AG04450 (cell line): Measurements from ENCODE around the gene WDFY2. TPM values are rescaled to one million over a fixed set of nuclear protein-coding genes. Genes with fewer than 3 reads are reported as not detected.

ENCODE experiments used
- CTCF ChIA-PET: fragments of 300-600, 350-600 bp; formaldehyde crosslinking; extraction: SDS; loops from one replicate; lab custom pipeline; 2022; ENCODE audit warnings: antibody characterized with exemption, inconsistent platforms; lab: Charles Lee
- POLR2A ChIA-PET: fragments of 350-600 bp; formaldehyde crosslinking; extraction: SDS; loops from one replicate; lab custom pipeline; 2021; ENCODE audit warnings: antibody characterized with exemption, inconsistent platforms; lab: Yijun Ruan, JAX
- DNase-seq: peaks from one replicate; pipeline ENCODE4 v3.0.0-alpha.2; 2011; ENCODE audit warnings: low read depth, low spot score
- H3K27ac ChIP-seq: one replicate; pipeline ENCODE4 v1.5.1; 2012; ENCODE audit warnings: low read depth, low read length, control low read depth
- H3K27me3 ChIP-seq: one replicate; pipeline ENCODE4 v1.6.0; 2012; ENCODE audit warnings: low read length; ENCODE audit not compliant: control insufficient read depth, insufficient read depth
- H3K4me3 ChIP-seq: 2 replicates; pipeline ENCODE4 v1.5.1; 2011; ENCODE audit warnings: mild to moderate bottlenecking, low read depth, low read length, control low read depth
- H3K9me3 ChIP-seq: 2 replicates; pipeline ENCODE4 v1.5.1; 2012; ENCODE audit warnings: low read length; ENCODE audit not compliant: control insufficient read depth, insufficient read depth
- polyA plus RNA-seq: library from polyadenylated mRNA; depleted of rRNA; stranded (reverse); fragments of >200 nt; gene quantifications from 2 replicates; pipeline ENCODE4 v1.2.3, GENCODE V29; 2011
- TF ChIP-seq, protein P1 (sequence below): IDR thresholded peaks from 2 replicates; pipeline ENCODE4 v1.5.1; 2011; ENCODE audit warnings: low read depth, low read length, control low read depth, inconsistent platforms

WDFY2 gene
- polyA plus RNA-seq, 1 experiment = 6.3 TPM

GRCh38 chr13:51776179-51776578 lies 191.9 kb downstream of the WDFY2 start:
- peaks cover 2% of the 10 kb centered on the region for H3K27me3 ChIP-seq
- DNase-seq = no peak
- no peak overlapping the region for H3K27ac ChIP-seq
- H3K4me3 ChIP-seq = no peak overlapping the region
- ChIA-PET CTCF (no interaction called here), POLR2A (no interaction called here)
- TF ChIP-seq, protein P1, sequence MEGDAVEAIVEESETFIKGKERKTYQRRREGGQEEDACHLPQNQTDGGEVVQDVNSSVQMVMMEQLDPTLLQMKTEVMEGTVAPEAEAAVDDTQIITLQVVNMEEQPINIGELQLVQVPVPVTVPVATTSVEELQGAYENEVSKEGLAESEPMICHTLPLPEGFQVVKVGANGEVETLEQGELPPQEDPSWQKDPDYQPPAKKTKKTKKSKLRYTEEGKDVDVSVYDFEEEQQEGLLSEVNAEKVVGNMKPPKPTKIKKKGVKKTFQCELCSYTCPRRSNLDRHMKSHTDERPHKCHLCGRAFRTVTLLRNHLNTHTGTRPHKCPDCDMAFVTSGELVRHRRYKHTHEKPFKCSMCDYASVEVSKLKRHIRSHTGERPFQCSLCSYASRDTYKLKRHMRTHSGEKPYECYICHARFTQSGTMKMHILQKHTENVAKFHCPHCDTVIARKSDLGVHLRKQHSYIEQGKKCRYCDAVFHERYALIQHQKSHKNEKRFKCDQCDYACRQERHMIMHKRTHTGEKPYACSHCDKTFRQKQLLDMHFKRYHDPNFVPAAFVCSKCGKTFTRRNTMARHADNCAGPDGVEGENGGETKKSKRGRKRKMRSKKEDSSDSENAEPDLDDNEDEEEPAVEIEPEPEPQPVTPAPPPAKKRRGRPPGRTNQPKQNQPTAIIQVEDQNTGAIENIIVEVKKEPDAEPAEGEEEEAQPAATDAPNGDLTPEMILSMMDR = no peak
- H3K9me3 ChIP-seq = no peaks in the 10 kb centered on the region

DNA sequence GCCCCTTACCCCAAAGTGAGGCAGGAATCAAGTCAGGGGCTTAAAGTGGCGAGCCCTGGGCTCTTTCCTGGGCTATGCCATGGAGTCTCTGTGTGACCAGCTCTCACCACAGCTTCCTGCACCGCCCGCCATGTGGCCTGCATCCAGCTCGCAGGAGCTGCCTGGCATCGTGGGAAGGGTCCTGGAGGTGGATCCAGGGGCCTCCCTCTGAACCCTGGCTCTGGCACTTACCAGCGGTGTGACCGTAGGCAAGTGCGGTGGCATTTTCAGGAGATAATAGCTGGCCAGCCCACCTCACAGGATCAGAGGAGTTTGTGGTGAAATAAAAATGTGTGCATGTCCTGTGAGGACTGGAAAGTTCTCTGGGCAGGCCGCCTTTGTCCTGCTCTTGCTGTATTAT lies 193.7 kb downstream of the WDFY2 start:
- Histone ChIP-seq H3K9me3 (no peaks in the 10 kb centered on the region), H3K27ac (no peak overlapping the region), H3K4me3 (no peak overlapping the region), H3K27me3 (peaks cover 2% of the 10 kb centered on the region)
- TF ChIP-seq, protein P1 = no peak
- no peak for DNase-seq
- CTCF ChIA-PET = no interaction called here
- POLR2A ChIA-PET = no interaction called here

DNA sequence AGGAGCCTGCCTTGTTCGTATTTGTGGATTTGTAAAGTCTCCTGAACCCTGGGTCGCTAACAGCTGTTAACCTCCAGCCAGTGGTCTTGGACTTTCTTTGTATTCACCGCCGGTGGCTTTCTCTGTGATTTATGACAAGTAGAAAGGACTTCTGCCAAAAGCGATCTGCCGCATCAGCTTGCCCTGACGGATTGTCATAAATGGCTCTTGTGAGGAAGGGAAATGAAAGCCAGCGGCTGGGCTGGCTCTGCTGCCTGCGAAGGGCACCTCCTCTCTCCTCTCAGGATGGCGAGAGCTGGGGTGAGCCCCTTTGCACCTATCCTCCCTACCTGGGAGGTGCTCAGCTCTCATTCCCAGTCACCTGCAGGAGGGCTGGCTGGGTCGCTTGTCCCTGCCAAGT lies 194.1 kb downstream of the WDFY2 start:
- Histone ChIP-seq H3K9me3 (no peaks in the 10 kb centered on the region), H3K4me3 (no peak overlapping the region), H3K27me3 (peaks cover 2% of the 10 kb centered on the region), H3K27ac (no peak overlapping the region)
- TF ChIP-seq, protein P1 = no peak
- no peak for DNase-seq
- CTCF ChIA-PET = no interaction called here
- POLR2A ChIA-PET = no interaction called here

GRCh38 chr13:51780099-51780498 lies 195.8 kb downstream of the WDFY2 start:
- Histone ChIP-seq H3K27ac (no peak overlapping the region), H3K4me3 (no peak overlapping the region), H3K9me3 (no peaks in the 10 kb centered on the region), H3K27me3 (peaks cover 2% of the 10 kb centered on the region)
- DNase-seq = no peak
- TF ChIP-seq, protein P1 = no peak
- POLR2A ChIA-PET = interaction anchor here (2.0 kb wide), 1 partner anchor 327 kb away, joined by 6 read pairs; the partner anchor contains the start of gene INTS6
- CTCF ChIA-PET = interaction anchor here (1.3 kb wide), 1 partner anchor 345 kb away, joined by 7 read pairs; no protein-coding TSS in a partner anchor

- Histone ChIP-seq H3K27ac (no peak overlapping the region), H3K9me3 (no peaks in the 10 kb centered on the region), H3K4me3 (no peak overlapping the region), H3K27me3 (peaks cover 2% of the 10 kb centered on the region)
- ChIA-PET CTCF (interaction anchor here (0.7 to 1.3 kb wide), 2 partner anchors 346 to 347 kb away, joined by 3 to 7 read pairs; no protein-coding TSS in a partner anchor), POLR2A (interaction anchor here (2.0 kb wide), 1 partner anchor 328 kb away, joined by 6 read pairs; the partner anchor contains the start of gene INTS6)
- TF ChIP-seq, protein P1 = peak; percentile 39; the same call in 1 of the 2 replicates
- DNase-seq = no peak
Measured at GRCh38 chr13:51781246-51782022, 197.2 kb downstream of the WDFY2 start.
